Heart left ventricle (tissue), 13 donors: Measurements from ENCODE around the gene SNHG17.

Source experiments
- CTCF ChIP-seq, 12 donors: fragments of 200-600 bp; sonication (generic) in 4 of 12; IDR thresholded peaks; one replicate each; pipeline versions ENCODE4 v1.5.0 to v1.8.0; 2018 to 2022; ENCODE audit warnings: antibody characterized with exemption in 12 of 12, mild to moderate bottlenecking in 5 of 12
- POLR2A ChIP-seq, 2 donors: fragments of 450-650 bp; IDR thresholded peaks; one replicate each; pipeline ENCODE4 v1.6.1; 2017; ENCODE audit warnings: antibody characterized with exemption in 2 of 2, mild to moderate bottlenecking in 2 of 2, moderate library complexity in 2 of 2
- donor health status: ischemic (EF 13 %, LVEDD 7.1; RV severe dilation, severe dysfunction).
- donor health status: DM: no; HTN: yes; CAD: no.
- donor health status: DM: no; HTN: no; CAD: no.
- donor health status: ischemic (EF 25% LVEDD 6.9; RV normal size, moderate dysfunction).
- donor health status: ischemic (EF 25% LVEDD 5.7; RV mildly dilated, moderate dysfunction).
- donor health status: ischemic (EF 35%, LVEDD 5.7; RV mildly dilated, moderate dysfunction).
- donor health status: nonischemic (EF 11% LVEDD 7.7; RV severe dilation, severe dysfunction).
- donor health status: DM: yes; HTN: yes; CAD: no.
- donor health status: PGD.
- donor health status: ischemic (EF 29% LVEDD 5.4; RV normal size, mild dysfunction).
- donor health status: nonischemic (EF 23%, LVEDD 6.1; RV moderate dilation, normal function).

- TF ChIP-seq CTCF (IDR thresholded peaks at IDR 0.05) (no peak), POLR2A (IDR thresholded peaks at IDR 0.05) (no peak)
Observed at GRCh38 chr20:38387953-38388352, 47.2 kb downstream of the SNHG17 start.
